HFF-Myc (cell line): ENCODE measurements around the gene SNURF.
"Not testable (repeated sequence)": the region's sequence is repeated elsewhere in the genome, so short reads cannot be mapped to it uniquely, and the experiment has no call there.

Source experiments
- DNase-seq: peaks from one replicate; pipeline ENCODE4 v3.0.0-alpha.2; 2011; ENCODE audit warnings: low read depth; ENCODE audit errors: extremely low read depth
- H3K4me3 ChIP-seq: replicated peaks from 2 replicates; pipeline ENCODE4 v1.5.1; 2011; ENCODE audit warnings: low read depth, mild to moderate bottlenecking, control low read depth, low read length
- CTCF ChIP-seq: IDR thresholded peaks from 2 replicates; pipeline ENCODE4 v1.5.1; 2012; ENCODE audit warnings: mild to moderate bottlenecking, low read depth, low read length, control low read depth; ENCODE audit errors: missing control alignments

Gene SNURF, protein sequence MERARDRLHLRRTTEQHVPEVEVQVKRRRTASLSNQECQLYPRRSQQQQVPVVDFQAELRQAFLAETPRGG

GRCh38 chr15:24954783-24955530 is at the start of gene SNURF, which contains the start of gene SNRPN:
Gene SNURF (plus strand): TSS chr15:24954987. CDS start chr15:24955049, 62 bp downstream.
Gene SNRPN (plus strand): TSS chr15:24954987. CDS start chr15:24974454, 19,467 bp downstream.
- TF ChIP-seq CTCF, result no peak
- DNase-seq, result peak; percentile 15
- H3K4me3 ChIP-seq, result peak within 1 kb of the TSS; percentile 80

DNA sequence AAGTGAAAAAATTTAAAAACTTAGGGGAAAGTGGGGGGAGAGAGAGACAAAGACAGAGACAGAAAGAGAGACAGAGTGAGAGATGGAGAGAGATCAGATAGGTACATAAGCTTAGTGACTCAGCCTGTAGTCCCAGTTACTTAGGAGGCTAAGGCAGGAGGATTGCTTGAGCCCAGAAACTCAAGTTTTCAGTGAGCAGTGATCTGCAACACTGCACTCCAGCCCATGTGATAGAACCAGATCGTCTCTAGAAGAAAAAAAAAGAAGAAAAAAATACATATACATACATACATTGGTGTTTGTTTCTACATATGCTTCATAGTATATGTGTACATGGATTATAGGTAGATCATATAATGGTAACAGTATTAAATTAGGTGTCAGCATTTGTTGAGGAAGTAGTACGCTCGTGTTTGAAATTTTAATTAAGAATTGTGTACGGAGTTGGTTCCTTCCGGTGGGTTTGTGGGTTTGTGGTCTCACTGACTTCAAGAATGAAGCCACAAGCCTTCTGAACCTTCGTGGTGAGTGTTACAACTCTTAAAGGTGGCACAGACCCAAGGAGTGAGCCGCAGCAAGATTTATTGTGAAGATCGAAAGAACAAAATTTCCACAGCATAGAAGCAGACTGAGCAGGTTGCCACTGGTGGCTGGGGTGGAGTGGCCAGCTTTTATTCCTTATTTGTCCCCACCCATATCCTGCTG is 38.3 kb upstream of the SNURF start:
- no peak for TF ChIP-seq CTCF
- no peak for DNase-seq
- no peak overlapping the region for H3K4me3 ChIP-seq

GRCh38 chr15:24917431-24917830 is 37.4 kb upstream of the SNURF start:
- no peak overlapping the region for H3K4me3 ChIP-seq
- DNase-seq, result no peak
- TF ChIP-seq CTCF, result no peak

DNA sequence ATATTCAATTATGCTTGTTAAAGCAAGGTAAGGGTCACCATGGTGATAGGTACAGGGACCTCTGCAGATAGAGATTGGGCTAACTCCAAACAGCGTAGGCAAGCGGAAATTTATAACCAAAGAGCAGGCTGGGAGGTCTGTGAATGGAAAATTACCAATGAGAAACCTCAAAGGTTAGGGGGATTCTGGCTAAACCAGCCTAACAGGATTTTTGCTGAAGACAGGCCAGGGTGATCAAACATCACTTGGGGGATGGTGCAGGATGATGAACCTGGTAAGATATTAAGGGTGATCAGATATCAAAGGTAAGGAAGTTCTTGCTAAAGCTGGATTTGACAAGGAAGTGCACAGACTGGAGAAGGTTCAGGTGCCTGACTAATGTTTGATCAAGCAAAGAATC is 35.3 kb upstream of the SNURF start:
- TF ChIP-seq CTCF, result no peak
- no peak for DNase-seq
- no peak overlapping the region for H3K4me3 ChIP-seq

- not testable (repeated sequence) for H3K4me3 ChIP-seq, DNase-seq
Observed at GRCh38 chr15:24922781-24923180, 32.0 kb upstream of the SNURF start.

GRCh38 chr15:24924153-24924552 is 30.6 kb upstream of the SNURF start:
- TF ChIP-seq CTCF, result no peak
- H3K4me3 ChIP-seq, result no peak overlapping the region
- DNase-seq, result no peak

- no peak for TF ChIP-seq CTCF
- DNase-seq, result no peak
- H3K4me3 ChIP-seq, result no peak overlapping the region
Observed at GRCh38 chr15:24924621-24925020, 30.2 kb upstream of the SNURF start.

DNA sequence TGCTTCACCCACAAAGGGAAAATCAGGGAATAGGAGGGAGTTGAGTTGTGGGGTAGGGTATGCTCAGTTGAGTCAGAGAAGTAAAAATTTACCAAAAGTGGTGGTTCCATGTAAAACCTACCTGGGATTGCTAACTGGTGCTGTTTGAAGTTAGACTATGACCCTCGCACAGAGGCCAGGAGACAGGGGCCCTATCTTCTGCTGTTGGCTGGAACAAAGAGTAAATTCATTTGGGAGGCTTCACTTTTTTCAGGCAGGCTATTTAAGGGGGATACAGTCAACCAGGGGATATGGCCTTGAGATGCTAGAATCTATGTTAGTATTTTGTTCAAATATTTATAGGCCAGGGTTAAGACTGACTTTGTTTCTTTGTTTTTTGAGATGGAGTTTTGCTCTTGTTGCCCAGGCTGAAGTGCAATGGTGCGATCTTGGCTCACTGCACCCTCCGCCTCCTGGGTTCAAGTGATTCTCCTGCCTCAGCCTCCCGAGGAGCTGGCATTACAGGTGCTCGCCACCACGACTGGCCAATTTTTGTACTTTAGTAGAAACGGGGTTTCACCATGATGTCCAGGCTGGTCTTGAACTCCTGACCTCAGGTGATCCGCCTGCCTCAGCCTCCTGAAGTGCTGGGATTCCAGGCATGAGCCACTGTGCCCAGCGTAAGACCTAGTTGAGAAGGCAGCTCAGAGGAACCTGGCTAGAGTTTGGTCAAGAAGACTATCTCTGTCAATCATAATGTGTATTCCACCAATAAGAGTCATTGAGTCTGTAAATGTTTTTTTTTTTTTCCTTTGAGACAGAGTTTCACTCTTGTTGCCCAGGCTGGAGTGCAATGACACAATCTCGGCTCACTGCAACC is 22.7 kb upstream of the SNURF start:
- not testable (repeated sequence) for DNase-seq, H3K4me3 ChIP-seq
